Mesendoderm (in vitro differentiated cells): Measurements from ENCODE around the gene PLP1.
"Not testable (repeated sequence)": the region's sequence is repeated elsewhere in the genome, so short reads cannot be mapped to it uniquely, and the experiment has no call there.

Source experiments
- DNase-seq: peaks from one replicate; pipeline ENCODE4 v3.0.0; 2013
- H2AK5ac ChIP-seq: 2 replicates; pipeline ENCODE4 v1.6.1; 2013; ENCODE audit warnings: low read length, inconsistent platforms
- H2BK120ac ChIP-seq: 2 replicates; pipeline ENCODE4 v1.6.1; 2013; ENCODE audit warnings: low read depth, mild to moderate bottlenecking, low read length, moderate library complexity, mixed read lengths
- H2BK15ac ChIP-seq: replicated peaks from 2 replicates; pipeline ENCODE4 v1.6.1; 2013; ENCODE audit warnings: low read depth, mild to moderate bottlenecking, moderate library complexity
- H2BK5ac ChIP-seq: 2 replicates; pipeline ENCODE4 v1.6.1; 2013; ENCODE audit warnings: low read length, inconsistent platforms
- H3K18ac ChIP-seq: 2 replicates; pipeline ENCODE4 v1.6.1; 2013; ENCODE audit warnings: mild to moderate bottlenecking, low read length, mixed read lengths
- H3K23ac ChIP-seq: one replicate; pipeline ENCODE4 v1.6.1; 2013; ENCODE audit warnings: low read length
- H3K27ac ChIP-seq: 2 replicates; pipeline ENCODE4 v1.5.1; 2013; ENCODE audit warnings: low read depth, mild to moderate bottlenecking, inconsistent platforms, low read length, moderate library complexity
- H3K27me3 ChIP-seq: 2 replicates; pipeline ENCODE4 v1.6.1; 2013; ENCODE audit warnings: low read length, control low read depth, mild to moderate bottlenecking, inconsistent platforms; ENCODE audit not compliant: insufficient read depth, poor library complexity
- H3K36me3 ChIP-seq: 2 replicates; pipeline ENCODE4 v1.6.1; 2013; ENCODE audit warnings: low read length, inconsistent platforms; ENCODE audit not compliant: control insufficient read depth, insufficient read depth
- H3K4ac ChIP-seq: one replicate; pipeline ENCODE4 v1.6.1; 2013; ENCODE audit warnings: low read depth, mild to moderate bottlenecking, low read length, moderate library complexity
- H3K4me1 ChIP-seq: 2 replicates; pipeline ENCODE4 v1.6.1; 2013; ENCODE audit warnings: low read depth, low read length, inconsistent platforms; ENCODE audit not compliant: control insufficient read depth
- H3K4me2 ChIP-seq: 2 replicates; pipeline ENCODE4 v1.6.1; 2013; ENCODE audit warnings: low read length
- H3K4me3 ChIP-seq: 2 replicates; pipeline ENCODE4 v1.5.1; 2013; ENCODE audit warnings: mild to moderate bottlenecking, low read length
- H3K56ac ChIP-seq: one replicate; pipeline ENCODE4 v1.6.1; 2013; ENCODE audit warnings: low read length
- H3K79me1 ChIP-seq: 2 replicates; pipeline ENCODE4 v1.6.1; 2013; ENCODE audit warnings: low read length, inconsistent platforms
- H3K79me2 ChIP-seq: 2 replicates; pipeline ENCODE4 v1.6.1; 2013; ENCODE audit warnings: mild to moderate bottlenecking, low read length; ENCODE audit not compliant: control insufficient read depth, insufficient read depth
- H3K9ac ChIP-seq: 2 replicates; pipeline ENCODE4 v1.6.1; 2013; ENCODE audit warnings: low read length, inconsistent platforms
- H4K5ac ChIP-seq: one replicate; pipeline ENCODE4 v1.6.1; 2013; ENCODE audit warnings: low read length
- H4K8ac ChIP-seq: one replicate; pipeline ENCODE4 v1.6.1; 2013; ENCODE audit warnings: low read depth, mild to moderate bottlenecking, control low read depth, low read length, moderate library complexity
- WGBS: extraction: QIAGEN DNeasy Blood & Tissue Kit; methylation state at CpG from one replicate; pipeline ENCODE4 v1.1.7; 2013; ENCODE audit warnings: low lambda C conversion rate, missing lambda C conversion rate; ENCODE audit not compliant: insufficient coverage; ENCODE audit errors: extremely low coverage; 5-methylcytosine and 5-hydroxymethylcytosine counted together

The PLP1 gene

GRCh38 chrX:103805860-103806259, 29.2 kb downstream of the PLP1 start:
- Histone ChIP-seq H3K56ac (no peak overlapping the region), H3K4me3 (no peak overlapping the region), H3K79me2 (no peaks in the 10 kb centered on the region), H3K9ac (no peak overlapping the region), H3K36me3 (no peaks in the 10 kb centered on the region), H3K4me1 (no peaks in the 10 kb centered on the region), H3K27ac (no peak overlapping the region), H2AK5ac (no peak overlapping the region), H3K4ac (no peak overlapping the region), H3K23ac (no peak overlapping the region), H3K27me3 (no peaks in the 10 kb centered on the region), H3K4me2 (no peak overlapping the region), H2BK15ac (no peak overlapping the region), H4K5ac (no peak overlapping the region), H3K18ac (no peak overlapping the region), H2BK5ac (no peak overlapping the region), H2BK120ac (no peak overlapping the region), H4K8ac (no peak overlapping the region), H3K79me1 (no peaks in the 10 kb centered on the region)
- DNase-seq = no peak

GRCh38 chrX:103806862-103807474, 30.3 kb downstream of the PLP1 start:
- no peak overlapping the region for H3K4me3 ChIP-seq
- H3K4ac ChIP-seq = no peak overlapping the region
- H2BK15ac ChIP-seq = no peak overlapping the region
- no peak overlapping the region for H2AK5ac ChIP-seq
- H2BK5ac ChIP-seq = no peak overlapping the region
- no peak overlapping the region for H2BK120ac ChIP-seq
- no peak overlapping the region for H3K18ac ChIP-seq
- no peak overlapping the region for H3K27ac ChIP-seq
- no peaks in the 10 kb centered on the region for H3K27me3 ChIP-seq
- H4K5ac ChIP-seq = no peak overlapping the region
- no peak overlapping the region for H3K56ac ChIP-seq
- WGBS = no CpG with 5 or more reads among the region's 4 CpGs
- no peaks in the 10 kb centered on the region for H3K4me1 ChIP-seq
- no peak for DNase-seq
- no peaks in the 10 kb centered on the region for H3K79me2 ChIP-seq
- H3K4me2 ChIP-seq = no peak overlapping the region
- no peak overlapping the region for H3K9ac ChIP-seq
- H3K36me3 ChIP-seq = no peaks in the 10 kb centered on the region
- H4K8ac ChIP-seq = no peak overlapping the region
- H3K79me1 ChIP-seq = no peaks in the 10 kb centered on the region
- H3K23ac ChIP-seq = no peak overlapping the region

- Histone ChIP-seq H3K4ac (no peak overlapping the region), H4K5ac (no peak overlapping the region), H3K79me1 (no peaks in the 10 kb centered on the region), H2BK120ac (no peak overlapping the region), H4K8ac (no peak overlapping the region), H2AK5ac (no peak overlapping the region), H3K4me1 (no peaks in the 10 kb centered on the region), H3K79me2 (no peaks in the 10 kb centered on the region), H3K9ac (no peak overlapping the region), H3K36me3 (no peaks in the 10 kb centered on the region), H2BK15ac (no peak overlapping the region), H3K56ac (no peak overlapping the region), H3K23ac (no peak overlapping the region), H2BK5ac (no peak overlapping the region), H3K4me3 (no peak overlapping the region), H3K4me2 (no peak overlapping the region), H3K27ac (no peak overlapping the region), H3K18ac (no peak overlapping the region), H3K27me3 (no peaks in the 10 kb centered on the region)
- no peak for DNase-seq
- WGBS = no CpG with 5 or more reads among the region's 3 CpGs
Measured at GRCh38 chrX:103811858-103812257, 35.2 kb downstream of the PLP1 start.

- H4K8ac ChIP-seq, H3K56ac ChIP-seq, H2AK5ac ChIP-seq, H3K79me1 ChIP-seq, H3K18ac ChIP-seq, H3K27me3 ChIP-seq, H2BK5ac ChIP-seq, H3K27ac ChIP-seq, H3K4me3 ChIP-seq, H3K4ac ChIP-seq, H3K79me2 ChIP-seq, H3K4me1 ChIP-seq, H3K4me2 ChIP-seq, H3K36me3 ChIP-seq, H2BK15ac ChIP-seq, H4K5ac ChIP-seq, H3K9ac ChIP-seq, DNase-seq, H2BK120ac ChIP-seq, H3K23ac ChIP-seq: not testable (repeated sequence)
- no CpG with 5 or more reads among the region's 5 CpGs for WGBS
Measured at GRCh38 chrX:103817101-103817500, 40.5 kb downstream of the PLP1 start.

- no peaks in the 10 kb centered on the region for H3K36me3 ChIP-seq
- no peak overlapping the region for H2BK5ac ChIP-seq
- no peaks in the 10 kb centered on the region for H3K79me1 ChIP-seq
- H3K4me3 ChIP-seq = no peak overlapping the region
- H2AK5ac ChIP-seq = no peak overlapping the region
- no peak overlapping the region for H3K27ac ChIP-seq
- H4K8ac ChIP-seq = no peak overlapping the region
- H3K56ac ChIP-seq = no peak overlapping the region
- no peak overlapping the region for H3K4me2 ChIP-seq
- H3K79me2 ChIP-seq = no peaks in the 10 kb centered on the region
- H3K4me1 ChIP-seq = no peaks in the 10 kb centered on the region
- H2BK120ac ChIP-seq = no peak overlapping the region
- H2BK15ac ChIP-seq = no peak overlapping the region
- H3K4ac ChIP-seq = no peak overlapping the region
- peak; percentile 36 for DNase-seq
- H3K9ac ChIP-seq = no peak overlapping the region
- H3K18ac ChIP-seq = no peak overlapping the region
- no peaks in the 10 kb centered on the region for H3K27me3 ChIP-seq
- WGBS = no CpG with 5 or more reads among the region's 5 CpGs
- H3K23ac ChIP-seq = no peak overlapping the region
- no peak overlapping the region for H4K5ac ChIP-seq
Measured at GRCh38 chrX:103817502-103817901, 40.9 kb downstream of the PLP1 start.

- Histone ChIP-seq H3K23ac (no peak overlapping the region), H4K5ac (no peak overlapping the region), H3K79me2 (no peaks in the 10 kb centered on the region), H2BK15ac (no peak overlapping the region), H3K4me3 (no peak overlapping the region), H4K8ac (no peak overlapping the region), H3K4me2 (no peak overlapping the region), H3K27me3 (no peaks in the 10 kb centered on the region), H3K79me1 (no peaks in the 10 kb centered on the region), H3K36me3 (no peaks in the 10 kb centered on the region), H3K27ac (no peak overlapping the region), H2AK5ac (no peak overlapping the region), H3K18ac (no peak overlapping the region), H2BK120ac (no peak overlapping the region), H3K9ac (no peak overlapping the region), H3K56ac (no peak overlapping the region), H3K4ac (no peak overlapping the region), H3K4me1 (no peaks in the 10 kb centered on the region), H2BK5ac (no peak overlapping the region)
- WGBS = no CpG with 5 or more reads among the region's 7 CpGs
- DNase-seq = no peak
Measured at GRCh38 chrX:103818842-103819619, 42.4 kb downstream of the PLP1 start.
